HG03025 (cell line): ENCODE data around the gene CTNND2.
"Not testable (repeated sequence)": the region's sequence is repeated elsewhere in the genome, so short reads cannot be mapped to it uniquely, and the experiment has no call there.

Experiments
- ATAC-seq: cut with Tn5 transposase; IDR thresholded peaks from one replicate; pipeline ENCODE4 v1.9.1; 2021; ENCODE audit warnings: mild to moderate bottlenecking, moderate library complexity; ENCODE audit not compliant: unreplicated experiment, low FRiP score

CTNND2 gene

GRCh38 chr5:11687498-11687897 is 216.7 kb downstream of the CTNND2 start:
- ATAC-seq: no peak

DNA sequence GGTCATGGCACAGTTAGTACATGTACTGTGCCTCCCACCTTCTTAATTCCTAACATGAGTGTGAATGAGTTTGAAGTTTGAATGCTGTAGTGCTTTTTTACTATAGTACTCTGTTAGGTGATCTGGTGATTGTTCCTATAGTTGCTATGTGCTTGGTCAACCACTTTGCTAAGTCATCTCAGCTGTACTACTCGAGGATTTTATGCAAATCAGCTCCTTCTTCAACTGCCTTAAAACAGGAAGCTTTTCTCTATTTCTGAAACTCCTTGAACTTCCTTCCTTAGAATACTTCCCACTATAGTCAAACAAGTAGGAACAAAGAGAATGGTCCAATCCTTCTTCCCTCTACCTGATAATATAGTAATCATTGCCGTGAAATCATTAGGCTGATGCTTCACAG is 219.6 kb downstream of the CTNND2 start:
- no peak for ATAC-seq

- ATAC-seq: no peak
Measured at GRCh38 chr5:11683666-11684065, 220.6 kb downstream of the CTNND2 start.

- ATAC-seq: no peak
Measured at GRCh38 chr5:11681796-11682195, 222.4 kb downstream of the CTNND2 start.

- ATAC-seq: no peak
Measured at GRCh38 chr5:11679676-11680075, 224.6 kb downstream of the CTNND2 start.

- ATAC-seq: no peak
Measured at GRCh38 chr5:11675184-11675583, 229.1 kb downstream of the CTNND2 start.

GRCh38 chr5:11672385-11673085 is 231.7 kb downstream of the CTNND2 start:
- no peak for ATAC-seq

- ATAC-seq: no peak
Measured at GRCh38 chr5:11658376-11658775, 245.9 kb downstream of the CTNND2 start.

DNA sequence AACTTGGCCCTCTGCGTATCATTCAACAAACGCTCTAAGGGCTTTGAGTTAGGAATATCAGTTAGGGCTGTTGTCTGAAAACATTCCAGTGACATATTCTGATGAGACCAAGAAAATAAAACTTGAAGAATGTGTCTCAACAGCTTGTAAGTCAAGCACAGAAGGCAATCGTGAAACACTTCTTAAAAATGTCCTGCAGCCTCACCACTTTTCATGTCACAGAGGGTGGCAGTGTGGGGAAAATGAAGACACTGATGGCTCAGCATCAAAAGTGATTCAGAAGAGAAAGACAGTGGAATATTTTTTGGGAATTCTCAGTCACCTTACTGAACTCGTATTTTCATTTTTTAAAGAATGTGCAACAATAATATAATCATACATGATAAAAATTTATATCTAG is 247.3 kb downstream of the CTNND2 start:
- no peak for ATAC-seq

DNA sequence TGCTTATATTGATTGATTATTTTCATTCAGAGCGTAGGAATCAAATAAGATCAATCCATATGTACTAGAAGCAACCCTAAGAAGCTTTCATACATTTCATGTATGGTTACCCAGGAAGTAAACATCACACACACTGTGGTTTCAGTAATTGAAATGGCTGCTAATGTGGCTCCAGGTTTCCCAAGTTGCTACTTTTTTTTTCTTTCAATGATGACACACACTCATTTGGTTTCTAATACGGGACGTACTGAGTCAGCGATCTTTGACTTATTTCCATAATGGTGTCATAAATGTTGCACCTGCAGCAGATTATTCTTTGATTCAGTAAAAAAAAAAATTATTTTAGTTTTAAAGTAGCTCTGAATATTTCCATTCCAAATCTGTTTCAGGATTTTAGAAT is 248.6 kb downstream of the CTNND2 start:
- no peak for ATAC-seq

DNA sequence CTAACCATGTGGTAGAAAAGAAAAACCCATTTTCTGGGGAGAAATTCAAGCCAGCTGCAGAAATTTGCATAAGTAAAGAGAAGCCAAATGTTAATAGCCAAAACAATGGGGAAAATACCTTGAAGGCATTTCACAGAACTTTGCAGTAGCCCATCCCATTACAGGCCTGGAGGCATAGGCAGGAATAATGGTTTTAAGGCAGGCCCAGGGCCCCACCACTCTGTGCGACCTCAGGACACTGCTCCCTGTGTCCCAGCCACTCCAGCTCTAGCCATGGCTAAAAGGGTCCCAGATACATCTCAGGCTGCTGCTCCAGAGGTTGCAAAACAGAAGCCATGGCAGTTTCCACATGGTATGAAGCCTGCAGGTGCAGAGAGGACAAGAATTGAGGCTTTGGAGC is 253.3 kb downstream of the CTNND2 start:
- ATAC-seq: no peak

GRCh38 chr5:11646141-11646540 is 258.1 kb downstream of the CTNND2 start:
- ATAC-seq: no peak

DNA sequence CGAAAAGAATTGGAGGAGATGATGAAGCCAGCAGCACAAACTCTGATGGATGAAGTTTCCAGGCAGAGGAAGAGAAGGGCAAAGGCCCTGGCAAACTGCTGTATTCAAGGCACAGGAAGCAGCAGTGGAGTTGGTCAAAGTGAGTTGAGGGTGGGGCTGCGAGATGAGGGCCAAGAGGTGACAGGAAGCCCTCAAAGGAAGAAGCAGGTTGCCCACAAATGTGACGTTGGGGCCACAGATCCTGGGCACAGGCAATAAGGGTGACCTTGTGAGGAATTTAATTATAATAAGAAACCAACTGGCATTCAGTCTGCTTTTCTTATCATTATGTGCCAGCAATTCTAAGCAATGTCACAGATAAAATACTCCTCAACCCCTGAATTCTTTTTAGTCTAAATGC is 261.8 kb downstream of the CTNND2 start:
- ATAC-seq: no peak

- ATAC-seq: no peak
Measured at GRCh38 chr5:11640158-11640873, 263.9 kb downstream of the CTNND2 start.

DNA sequence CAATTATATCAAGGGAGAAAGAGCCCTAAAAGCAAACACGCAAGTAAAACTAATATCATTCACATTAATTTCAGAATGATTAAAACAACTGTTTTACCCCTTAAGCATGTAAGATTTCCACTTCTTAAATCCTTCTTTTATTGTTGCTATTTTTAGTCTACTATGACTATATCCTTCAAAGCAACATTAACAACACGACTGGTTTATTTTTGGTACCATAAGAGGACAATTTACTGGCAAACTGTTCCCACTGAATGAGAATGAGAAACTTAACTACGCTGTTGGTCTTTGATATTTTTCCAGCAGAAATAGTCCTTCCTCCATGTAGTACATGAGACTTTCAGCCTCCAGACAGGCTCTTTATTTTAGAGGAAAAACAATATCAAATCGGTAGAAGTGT is 281.5 kb downstream of the CTNND2 start:
- ATAC-seq: no peak

DNA sequence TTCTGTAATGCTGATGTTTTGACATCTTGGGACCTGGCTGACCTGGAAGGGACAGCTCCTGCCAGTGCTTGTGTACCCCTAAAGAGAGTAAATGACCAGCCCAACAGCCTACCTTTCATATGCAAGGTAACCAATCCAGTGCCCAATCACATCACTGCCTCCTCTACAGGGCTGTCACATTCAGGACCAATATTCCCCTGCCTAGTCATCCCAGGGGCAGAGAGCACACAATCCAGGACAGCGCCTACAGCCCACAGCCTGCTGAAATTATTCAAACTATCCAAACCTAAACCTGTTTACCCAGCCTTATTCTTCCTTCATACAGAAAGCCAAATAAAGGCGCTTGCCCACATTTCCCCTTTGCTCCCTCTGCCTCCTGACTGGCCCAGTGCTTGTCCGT is 284.1 kb downstream of the CTNND2 start:
- no peak for ATAC-seq

GRCh38 chr5:11619339-11620024 is 284.8 kb downstream of the CTNND2 start:
- ATAC-seq: no peak

DNA sequence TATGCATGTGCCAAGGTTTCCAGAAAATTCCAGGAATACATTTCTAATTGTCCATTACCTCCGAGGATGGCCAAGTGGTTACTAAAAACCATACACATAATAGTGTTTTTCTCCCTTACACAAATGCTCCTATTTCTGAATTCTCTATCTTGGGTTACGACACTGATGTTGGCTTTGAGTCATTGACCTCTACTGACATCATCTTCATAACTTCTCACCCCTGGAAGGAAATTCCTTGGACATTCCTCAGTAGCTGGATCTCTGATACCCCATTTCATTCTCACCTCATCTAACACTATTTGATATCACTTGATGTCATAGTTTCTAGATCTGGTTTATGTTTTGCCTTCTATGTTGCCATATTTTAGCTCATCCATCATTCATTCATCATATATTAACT is 287.2 kb downstream of the CTNND2 start:
- no peak for ATAC-seq

- ATAC-seq: not testable (repeated sequence)
Measured at GRCh38 chr5:11616624-11617023, 287.6 kb downstream of the CTNND2 start.

DNA sequence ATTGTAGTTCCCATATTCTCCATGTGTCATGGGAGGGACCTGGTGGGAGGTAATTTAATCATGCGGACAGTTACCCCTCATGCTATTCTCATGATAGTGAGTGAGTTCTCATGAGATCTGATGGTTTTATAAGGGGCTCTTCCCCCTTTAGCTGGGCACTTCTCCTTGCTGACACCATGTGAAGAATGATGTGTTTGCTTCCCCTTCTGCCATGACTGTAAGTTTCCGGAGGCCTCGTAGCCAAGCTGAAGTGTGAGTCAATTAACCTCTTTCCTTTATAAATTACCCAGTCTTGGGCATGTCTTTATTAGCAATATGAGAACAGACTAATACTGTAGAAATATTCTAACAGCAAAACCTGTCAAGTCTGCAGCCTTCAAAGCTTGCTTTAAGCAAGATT is 293.2 kb downstream of the CTNND2 start:
- ATAC-seq: no peak

DNA sequence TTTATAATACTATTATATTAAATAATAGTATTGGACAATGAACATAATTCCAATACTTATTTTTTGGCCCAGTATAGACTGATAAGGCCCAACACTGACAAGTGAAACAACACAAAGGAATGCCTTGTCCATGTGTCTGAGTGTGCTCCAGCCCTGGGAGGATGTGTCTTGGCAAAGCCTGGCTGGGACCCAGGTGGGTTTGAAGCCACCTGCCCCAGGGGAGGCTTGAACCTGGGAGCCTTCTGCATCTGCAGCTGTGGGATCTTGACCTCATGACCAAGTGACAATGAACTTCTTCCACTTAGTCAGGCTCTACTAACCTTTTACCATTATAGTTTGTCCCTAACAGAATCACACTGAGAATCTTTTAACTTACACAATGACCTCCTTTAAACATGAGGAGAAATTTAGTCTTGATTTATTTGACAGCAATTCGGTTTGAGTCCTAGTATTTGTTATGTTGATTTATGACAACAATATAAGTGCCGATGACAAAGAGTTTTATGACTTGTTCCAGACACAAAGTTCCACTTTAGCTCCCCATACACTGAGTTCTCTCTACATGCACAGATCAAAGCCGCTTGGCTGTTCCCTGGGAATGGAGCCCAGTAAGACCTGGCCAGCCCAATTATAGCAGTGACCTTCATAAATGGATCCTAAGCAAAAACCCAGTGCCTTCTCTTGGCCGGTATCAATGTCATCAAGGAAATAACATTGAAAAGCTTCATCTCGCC is 294.5 kb downstream of the CTNND2 start:
- no peak for ATAC-seq
